ENCODE data around the gene GRM1. TPM values are rescaled to one million over a fixed set of nuclear protein-coding genes. Genes with fewer than 3 reads are reported as not detected.

Gene GRM1
- total RNA-seq, 2 donors from 2014 or later, result 0.68 TPM; not detected in 1

GRCh38 chr6:146472918-146473317, 444.1 kb downstream of the GRM1 start:
- Histone ChIP-seq H3K27ac (no peak overlapping the region), H3K9me3 (no peaks in the 10 kb centered on the region), H3K27me3 (replicated peaks; ENCODE audit: insufficient read depth) (no peaks in the 10 kb centered on the region), H3K36me3 (no peaks in the 10 kb centered on the region), H3K4me1 (replicated peaks) (no peaks in the 10 kb centered on the region), H3K4me3 (no peak overlapping the region)
- 65% methylated on average over 3 of the region's 3 CpGs for WGBS
- intact Hi-C loops (cut with DNase I), result no loop called here
- no peak for DNase-seq (ENCODE audit: low spot score)
- no peak for TF ChIP-seq POLR2A (IDR thresholded peaks at IDR 0.05)
- no peak for TF ChIP-seq POLR2AphosphoS5 (IDR thresholded peaks at IDR 0.05)

GRCh38 chr6:146481527-146481926, 452.7 kb downstream of the GRM1 start:
- intact Hi-C loops (cut with DNase I), result no loop called here
- no peaks in the 10 kb centered on the region for H3K4me1 ChIP-seq (replicated peaks)
- no peak overlapping the region for H3K4me3 ChIP-seq
- WGBS, result 28% methylated on average over 2 of the region's 2 CpGs
- no peaks in the 10 kb centered on the region for H3K9me3 ChIP-seq
- DNase-seq (ENCODE audit: low spot score), result no peak
- no peaks in the 10 kb centered on the region for H3K36me3 ChIP-seq
- H3K27me3 ChIP-seq (replicated peaks; ENCODE audit: insufficient read depth), result no peaks in the 10 kb centered on the region
- TF ChIP-seq POLR2AphosphoS5 (IDR thresholded peaks at IDR 0.05) (no peak), CTCF (IDR thresholded peaks at IDR 0.05) (no peak), POLR2A (IDR thresholded peaks at IDR 0.05) (no peak)
- H3K27ac ChIP-seq, result no peak overlapping the region

GRCh38 chr6:146484411-146484810, 455.5 kb downstream of the GRM1 start:
- no peaks in the 10 kb centered on the region for H3K4me1 ChIP-seq (replicated peaks)
- no peaks in the 10 kb centered on the region for H3K27me3 ChIP-seq (replicated peaks; ENCODE audit: insufficient read depth)
- H3K27ac ChIP-seq, result no peak overlapping the region
- H3K9me3 ChIP-seq, result no peaks in the 10 kb centered on the region
- TF ChIP-seq POLR2A (IDR thresholded peaks at IDR 0.05) (no peak), POLR2AphosphoS5 (IDR thresholded peaks at IDR 0.05) (no peak), CTCF (IDR thresholded peaks at IDR 0.05) (no peak)
- no peak overlapping the region for H3K4me3 ChIP-seq
- intact Hi-C loops (cut with DNase I), result no loop called here
- H3K36me3 ChIP-seq, result no peaks in the 10 kb centered on the region
- WGBS, result 87% methylated on average over 3 of the region's 3 CpGs
- DNase-seq (ENCODE audit: low spot score), result no peak

Small RNA genes lying within 50 kb of the gene (small RNA-seq; reads per million reads assigned to genes)
- gene RNA5SP222, result 0 to 0.10 reads per million in 2 donors

Other genes with a start within 250 kb of the GRM1 start
- gene FBXO30, start 214.3 kb upstream of the GRM1 start, total RNA-seq, result 1 to 10 TPM; 6.5 to 9.6 TPM
- 10 to 100 TPM; 18.1 to 44.6 TPM for gene SHPRH, start 64.7 kb upstream of the GRM1 start, total RNA-seq

All from prostate gland (tissue), 2 donors.